Measurements from ENCODE around the gene AMMECR1L. TPM values are rescaled to one million over a fixed set of nuclear protein-coding genes. Genes with fewer than 3 reads are reported as not detected.
A peak's percentile ranks its signal among the peaks of the same experiment; 100 is the strongest.

The AMMECR1L gene
- total and polyA plus RNA-seq, 2 of the 4 experiments (the other 2 are of a cell fraction), result 13.4 to 14.0 TPM

DNA sequence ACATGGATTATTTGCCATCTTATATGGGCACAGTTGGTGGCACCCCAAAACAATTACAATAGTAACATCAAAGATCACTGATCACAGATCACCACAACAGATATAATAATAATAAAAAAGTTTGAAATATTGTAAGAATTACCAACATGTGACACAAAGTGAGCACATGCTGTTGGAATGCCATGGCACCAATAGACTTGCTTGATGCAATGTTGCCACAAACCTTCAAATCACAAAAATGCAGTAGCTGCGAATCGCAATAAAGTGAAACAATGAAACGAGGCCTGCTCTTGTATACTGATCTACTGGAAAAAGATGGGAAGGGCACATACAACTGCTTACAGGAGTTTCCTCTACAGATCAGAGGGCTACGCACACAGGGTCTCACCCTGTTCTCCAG, 32.2 kb upstream of the AMMECR1L start:
- in situ Hi-C loops (cut with MboI; ENCODE audit: low sequenced_read_pairs), result no loop called here
- Histone ChIP-seq H2AFZ (replicated peaks; ENCODE audit: low read length, poor library complexity) (peak overlapping the region; percentile 11), H3K4me2 (ENCODE audit: low read depth, low read length) (no peak overlapping the region), H3K9me1 (ENCODE audit: insufficient read depth, low read length) (no peaks in the 10 kb centered on the region), H3K27me3 (ENCODE audit: control insufficient read depth, insufficient read depth, low read length) (no peaks in the 10 kb centered on the region), H3K27ac (ENCODE audit: insufficient read depth, low read length) (no peak overlapping the region), H4K20me1 (ENCODE audit: insufficient read depth, low read length) (no peaks in the 10 kb centered on the region), H3K79me1 (ENCODE audit: low read depth in 1 of 2, low read length in 2 of 2) (no peaks in the 10 kb centered on the region), H3K9me3 (ENCODE audit: control insufficient read depth, insufficient read depth, low read length) (no peaks in the 10 kb centered on the region), H3K14ac (replicated peaks; ENCODE audit: low read depth, low read length) (no peak overlapping the region), H3K9ac (ENCODE audit: low read depth, low read length) (no peak overlapping the region), H2BK120ac (ENCODE audit: low read depth, low read length) (no peak overlapping the region), H3K4me1 (ENCODE audit: control insufficient read depth, insufficient read depth, low read length) (no peaks in the 10 kb centered on the region), H4K8ac (ENCODE audit: low read depth in 2 of 2, low read length in 2 of 2) (no peak overlapping the region), H4K5ac (ENCODE audit: low read depth, low read length) (no peak overlapping the region), H2BK20ac (ENCODE audit: low read depth, low read length) (no peak overlapping the region), H2BK5ac (ENCODE audit: low read depth, low read length, poor library complexity, severe bottlenecking) (no peak overlapping the region), H3K4ac (ENCODE audit: low read depth, low read length) (no peak overlapping the region), H2BK15ac (ENCODE audit: low read depth, low read length) (no peak overlapping the region), H3K23ac (ENCODE audit: low read depth, low read length) (no peak overlapping the region), H3K18ac (ENCODE audit: low read depth, low read length) (no peak overlapping the region), H3K36me3 (ENCODE audit: control insufficient read depth, insufficient read depth, low read length) (no peaks in the 10 kb centered on the region), H3K56ac (ENCODE audit: extremely low read depth, insufficient read depth, low read length) (no peak overlapping the region), H2AK5ac (ENCODE audit: low read depth, low read length) (no peak overlapping the region), H2AK9ac (replicated peaks; ENCODE audit: low read depth, low read length, poor library complexity) (no peak overlapping the region), H3K4me3 (ENCODE audit: insufficient read depth, low read depth, low read length) (no peak overlapping the region), H4K91ac (ENCODE audit: insufficient read depth, low read depth, low read length) (no peak overlapping the region)
- intact Hi-C loops (cut with micrococcal nuclease), result no loop called here
- DNase-seq, result peak; percentile 36
- no TSS peak for BruUV-seq (replicated peaks)
- no peak for ATAC-seq (ENCODE audit: low read depth)
- 93% methylated on average over 2 of the region's 4 CpGs; no CpG with 5 or more reads in 1 of the 2 experiments for WGBS, 2 experiments (ENCODE audit: extremely low coverage in 2 of 2, insufficient read length in 1 of 2)
- no peak for TF ChIP-seq NFE2L2 (IDR thresholded peaks at IDR 0.05; ENCODE audit: low read depth, low read length)
- no peak for TF ChIP-seq SMC3 (IDR thresholded peaks at IDR 0.05; ENCODE audit: low read depth, low read length)
- TF ChIP-seq ELK1 (IDR thresholded peaks at IDR 0.05; ENCODE audit: borderline replicate concordance, low read depth, low read length), result no peak
- peak; percentile 16; the same call in 1 of the 2 replicates for TF ChIP-seq CEBPB (IDR thresholded peaks at IDR 0.05; ENCODE audit: low read depth, low read length)
- ChIA-PET CTCF (no interaction called here), POLR2A (ENCODE audit: unreplicated experiment) (no interaction called here)
- dilution Hi-C loops (cut with HindIII; ENCODE audit: low sequenced_read_pairs, unreplicated experiment), result no loop called here

Data from IMR-90 (cell line).